ENCODE results near the gene MAP1LC3C.

The MAP1LC3C gene

DNA sequence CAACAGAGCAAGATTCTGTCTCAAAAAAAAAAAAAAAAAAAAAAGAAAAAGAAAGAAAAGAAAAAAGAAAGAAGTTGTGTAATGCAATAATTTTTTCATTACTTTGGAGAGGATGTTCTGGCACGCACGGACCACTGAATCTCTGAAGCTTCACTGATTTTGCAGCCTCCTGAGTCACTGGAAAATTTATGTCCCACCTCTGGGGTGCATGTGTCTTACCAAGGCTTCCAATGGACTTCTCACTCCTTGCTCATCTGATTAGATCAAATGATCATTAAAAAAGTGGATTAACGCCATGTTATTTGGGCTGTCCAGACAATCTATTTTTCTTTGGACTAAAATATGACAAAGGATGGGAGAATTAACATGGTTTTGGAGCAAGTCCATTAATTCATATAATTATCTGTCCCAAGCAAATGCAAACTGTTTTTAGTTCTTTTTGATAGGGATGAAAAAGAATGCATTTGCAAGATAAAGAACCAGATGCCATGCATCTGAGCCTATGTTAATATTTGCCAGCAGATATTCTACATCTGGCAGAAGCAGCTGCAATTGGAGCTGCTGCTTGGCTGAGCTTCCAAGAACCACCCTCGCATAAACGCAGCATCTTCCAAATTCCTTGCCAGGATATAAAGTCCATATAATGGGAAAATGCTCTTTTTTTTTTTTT is 10.1 kb upstream of the MAP1LC3C start:
- DNase-seq = no peak
- Histone ChIP-seq H3K4me3 (ENCODE audit: low read depth, low read length) (no peak overlapping the region), H3K27ac (no peak overlapping the region), H3K27me3 (replicated peaks) (no peaks in the 10 kb centered on the region), H3K36me3 (replicated peaks) (no peaks in the 10 kb centered on the region)
- TF ChIP-seq, protein P1, sequence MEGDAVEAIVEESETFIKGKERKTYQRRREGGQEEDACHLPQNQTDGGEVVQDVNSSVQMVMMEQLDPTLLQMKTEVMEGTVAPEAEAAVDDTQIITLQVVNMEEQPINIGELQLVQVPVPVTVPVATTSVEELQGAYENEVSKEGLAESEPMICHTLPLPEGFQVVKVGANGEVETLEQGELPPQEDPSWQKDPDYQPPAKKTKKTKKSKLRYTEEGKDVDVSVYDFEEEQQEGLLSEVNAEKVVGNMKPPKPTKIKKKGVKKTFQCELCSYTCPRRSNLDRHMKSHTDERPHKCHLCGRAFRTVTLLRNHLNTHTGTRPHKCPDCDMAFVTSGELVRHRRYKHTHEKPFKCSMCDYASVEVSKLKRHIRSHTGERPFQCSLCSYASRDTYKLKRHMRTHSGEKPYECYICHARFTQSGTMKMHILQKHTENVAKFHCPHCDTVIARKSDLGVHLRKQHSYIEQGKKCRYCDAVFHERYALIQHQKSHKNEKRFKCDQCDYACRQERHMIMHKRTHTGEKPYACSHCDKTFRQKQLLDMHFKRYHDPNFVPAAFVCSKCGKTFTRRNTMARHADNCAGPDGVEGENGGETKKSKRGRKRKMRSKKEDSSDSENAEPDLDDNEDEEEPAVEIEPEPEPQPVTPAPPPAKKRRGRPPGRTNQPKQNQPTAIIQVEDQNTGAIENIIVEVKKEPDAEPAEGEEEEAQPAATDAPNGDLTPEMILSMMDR (IDR thresholded peaks at IDR 0.05; ENCODE audit: low read depth, low read length, missing control alignments) = no peak
- in situ Hi-C loops (cut with HindIII; ENCODE audit: low pct_ligation_motif_present, low sequenced_read_pairs) = no loop called here

DNA sequence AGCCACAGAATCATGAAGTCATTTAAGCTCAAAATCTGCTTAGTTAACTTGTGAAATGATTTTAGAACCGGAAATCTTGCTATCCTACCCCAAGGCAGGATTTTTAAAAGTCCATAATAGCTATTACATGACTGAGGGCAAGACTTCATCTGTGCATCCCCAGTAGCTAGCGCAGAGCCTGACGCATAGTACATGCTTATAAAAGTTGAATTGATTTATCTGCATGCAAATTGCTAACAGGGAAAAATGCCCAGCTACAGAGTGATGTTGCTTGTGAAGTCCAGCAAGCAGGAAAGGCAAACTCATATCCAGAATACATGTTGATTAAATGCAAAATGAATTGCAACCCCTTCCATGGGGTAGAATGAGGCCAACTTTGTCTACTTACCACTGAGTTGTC is 8.1 kb upstream of the MAP1LC3C start:
- Histone ChIP-seq H3K27me3 (replicated peaks) (no peaks in the 10 kb centered on the region), H3K27ac (no peak overlapping the region), H3K4me3 (ENCODE audit: low read depth, low read length) (no peak overlapping the region), H3K36me3 (replicated peaks) (no peaks in the 10 kb centered on the region)
- in situ Hi-C loops (cut with HindIII; ENCODE audit: low pct_ligation_motif_present, low sequenced_read_pairs) = no loop called here
- TF ChIP-seq, protein P1 (IDR thresholded peaks at IDR 0.05; ENCODE audit: low read depth, low read length, missing control alignments) = no peak
- DNase-seq = no peak

DNA sequence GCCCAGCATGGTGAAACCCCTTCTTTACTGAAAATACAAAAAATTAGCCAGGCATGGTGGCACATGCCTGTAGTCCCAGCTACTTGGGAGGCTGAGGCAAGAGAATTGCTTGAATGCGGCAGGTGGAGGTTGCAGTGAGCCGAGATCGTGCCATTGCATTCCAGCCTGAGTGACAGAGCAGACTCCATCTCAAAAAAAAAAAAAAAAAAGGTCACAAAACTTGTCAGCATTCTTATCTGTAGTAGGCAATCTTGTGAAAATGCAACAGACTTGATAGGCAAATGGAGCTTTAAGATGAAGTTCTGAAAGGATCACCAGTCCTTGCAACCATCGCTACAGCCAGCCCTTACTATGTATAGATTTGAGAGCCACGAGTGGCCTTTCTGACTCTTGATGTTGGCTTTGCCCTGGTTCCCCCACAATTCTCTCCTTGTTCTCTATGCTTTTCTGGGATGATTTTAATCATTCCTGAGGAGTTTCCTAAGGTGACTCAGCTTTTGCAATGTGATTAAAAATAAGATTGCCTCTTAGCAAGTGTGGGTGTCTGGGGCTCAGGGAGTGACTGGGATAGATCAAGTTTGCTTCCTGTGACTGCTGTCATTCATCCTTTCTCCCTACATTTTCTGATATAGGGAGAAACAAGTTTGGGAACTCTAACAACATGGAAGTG is 7.1 kb upstream of the MAP1LC3C start:
- H3K4me3 ChIP-seq (ENCODE audit: low read depth, low read length) = no peak overlapping the region
- H3K36me3 ChIP-seq (replicated peaks) = no peaks in the 10 kb centered on the region
- TF ChIP-seq, protein P1 (IDR thresholded peaks at IDR 0.05; ENCODE audit: low read depth, low read length, missing control alignments) = no peak
- no peak overlapping the region for H3K27ac ChIP-seq
- DNase-seq = no peak
- H3K27me3 ChIP-seq (replicated peaks) = no peaks in the 10 kb centered on the region
- in situ Hi-C loops (cut with HindIII; ENCODE audit: low pct_ligation_motif_present, low sequenced_read_pairs) = no loop called here

DNA sequence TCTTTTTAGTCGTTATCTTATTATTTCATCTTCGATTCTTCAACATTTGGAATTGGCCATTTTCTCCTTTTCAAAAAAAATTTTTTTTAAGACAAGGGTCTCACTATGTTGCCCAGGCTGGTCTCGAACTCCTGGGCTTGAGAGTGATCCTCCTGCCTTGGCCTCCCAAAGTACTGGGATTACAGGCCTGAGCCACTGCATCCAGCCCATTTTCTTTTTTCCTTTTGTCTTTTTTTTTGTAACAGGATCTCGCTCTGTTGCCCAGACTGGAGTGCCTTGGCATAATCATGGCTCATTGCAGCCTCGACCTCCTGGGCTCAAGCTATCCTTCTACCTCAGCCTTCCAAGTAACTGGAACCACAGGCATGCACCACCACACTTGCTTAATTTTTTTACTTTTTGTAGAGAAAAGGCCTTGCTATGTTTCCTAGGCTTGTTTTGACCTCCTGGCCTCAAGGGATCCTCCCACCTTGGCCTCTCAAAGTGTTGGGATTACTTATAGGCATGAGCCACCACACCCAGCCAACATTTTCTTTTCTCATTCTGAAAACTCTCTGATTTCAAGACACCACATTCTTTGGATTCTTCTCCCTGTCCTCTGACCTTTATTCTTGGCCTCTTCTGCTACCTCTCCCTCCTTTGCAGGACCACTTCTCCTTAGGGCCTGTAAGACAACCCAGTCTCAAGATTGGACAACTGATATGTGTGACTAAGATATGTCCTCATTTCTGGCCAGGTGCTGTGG is 6.0 kb upstream of the MAP1LC3C start:
- DNase-seq = no peak
- Histone ChIP-seq H3K27me3 (replicated peaks) (no peaks in the 10 kb centered on the region), H3K27ac (no peak overlapping the region), H3K4me3 (ENCODE audit: low read depth, low read length) (no peak overlapping the region), H3K36me3 (replicated peaks) (no peaks in the 10 kb centered on the region)
- in situ Hi-C loops (cut with HindIII; ENCODE audit: low pct_ligation_motif_present, low sequenced_read_pairs) = no loop called here
- TF ChIP-seq, protein P1 (IDR thresholded peaks at IDR 0.05; ENCODE audit: low read depth, low read length, missing control alignments) = no peak

DNA sequence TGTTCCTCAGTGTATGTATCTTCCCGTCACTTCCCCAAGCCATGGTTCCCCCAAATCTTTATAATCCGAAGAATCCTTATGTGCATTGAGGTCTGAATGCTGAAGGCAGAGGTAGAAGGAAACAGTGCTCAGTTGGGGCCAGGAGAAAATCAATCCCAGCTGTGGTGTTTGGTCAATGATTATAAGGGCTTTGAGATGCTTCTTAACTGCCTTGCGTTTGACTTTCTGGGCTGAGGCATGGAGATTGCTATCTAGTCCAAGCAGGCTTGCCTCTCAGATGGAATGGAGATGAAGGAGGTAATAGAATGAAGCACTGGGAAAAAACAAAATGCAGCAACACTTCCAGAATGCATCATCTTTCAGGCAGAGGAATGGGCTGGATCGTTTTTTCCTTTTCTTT is 3.6 kb upstream of the MAP1LC3C start:
- in situ Hi-C loops (cut with HindIII; ENCODE audit: low pct_ligation_motif_present, low sequenced_read_pairs) = no loop called here
- no peak overlapping the region for H3K27ac ChIP-seq
- H3K4me3 ChIP-seq (ENCODE audit: low read depth, low read length) = no peak overlapping the region
- TF ChIP-seq, protein P1 (IDR thresholded peaks at IDR 0.05; ENCODE audit: low read depth, low read length, missing control alignments) = no peak
- H3K27me3 ChIP-seq (replicated peaks) = no peaks in the 10 kb centered on the region
- no peaks in the 10 kb centered on the region for H3K36me3 ChIP-seq (replicated peaks)
- DNase-seq = no peak
